ENCODE results near the gene ASPDH. TPM values are rescaled to one million over a fixed set of nuclear protein-coding genes. Genes with fewer than 3 reads are reported as not detected.

Gene ASPDH
- total RNA-seq, 1 experiment from 2014 or later = not detected

- Histone ChIP-seq H3K79me2 (ENCODE audit: insufficient read depth, low read length) (no peaks in the 10 kb centered on the region), H3K23ac (ENCODE audit: insufficient read length, low read depth, low read length) (no peak overlapping the region), H4K8ac (replicated peaks; ENCODE audit: insufficient read length, low read depth, low read length) (no peak overlapping the region), H3K23me2 (ENCODE audit: insufficient read length, low read depth, low read length, poor library complexity, severe bottlenecking) (peaks cover 5% of the 10 kb centered on the region), H3K18ac (ENCODE audit: insufficient read length, low read depth, low read length) (no peak overlapping the region), H3K14ac (ENCODE audit: insufficient read depth, low read length) (no peak overlapping the region; the same call in 1 of the 2 replicates), H3K56ac (ENCODE audit: insufficient read length, low read depth, low read length) (no peak overlapping the region), H3K4me1 (ENCODE audit: insufficient read depth, low read length) (peaks cover 4% of the 10 kb centered on the region; the same call in 1 of the 2 replicates), H2BK12ac (ENCODE audit: insufficient read length, low read depth, low read length) (no peak overlapping the region), H4K5ac (ENCODE audit: insufficient read length, low read depth, low read length) (no peak overlapping the region), H2BK15ac (ENCODE audit: low read depth, low read length) (no peak overlapping the region), H3K27me3 (ENCODE audit: insufficient read depth, low read length) (peaks cover 26% of the 10 kb centered on the region; the same call in 1 of the 2 replicates), H3K27ac (ENCODE audit: insufficient read length, low read depth, low read length) (no peak overlapping the region), H3K4me2 (ENCODE audit: insufficient read depth, insufficient read length, low read length) (no peak overlapping the region), H2BK20ac (ENCODE audit: low read depth, low read length, poor library complexity, severe bottlenecking) (no peak overlapping the region), H2AFZ (ENCODE audit: low read length) (no peak overlapping the region), H3K4ac (ENCODE audit: low read depth, low read length) (no peak overlapping the region), H2AK5ac (ENCODE audit: insufficient read length, low read length) (no peak overlapping the region), H3K79me1 (ENCODE audit: insufficient read depth, low read depth, low read length, poor library complexity, severe bottlenecking) (no peaks in the 10 kb centered on the region), H4K91ac (ENCODE audit: insufficient read length, low read depth, low read length) (no peak overlapping the region), H3T11ph (ENCODE audit: low read length) (no peak overlapping the region), H2BK5ac (ENCODE audit: insufficient read length, low read length) (no peak overlapping the region), H3K9me3 (ENCODE audit: control insufficient read depth, low read depth, low read length) (no peaks in the 10 kb centered on the region), H2BK120ac (ENCODE audit: low read depth, low read length, poor library complexity, severe bottlenecking) (no peak overlapping the region), H4K20me1 (ENCODE audit: control insufficient read depth, insufficient read depth, insufficient read length) (no peaks in the 10 kb centered on the region), H3K9ac (ENCODE audit: extremely low read depth, insufficient read length, low read length) (no peak overlapping the region)
- no peak for TF ChIP-seq CTCF (conservative IDR thresholded peaks at IDR 0.05)
- no CpG with 5 or more reads among the region's 7 CpGs for WGBS (ENCODE audit: extremely low coverage, insufficient read length, low lambda C conversion rate)
- Mint-ChIP-seq H3K9me3 (peaks cover 6 to 13% of the 10 kb centered on the region in 2 experiments; a peak in 4 of 5 replicates), H3K27ac (no peak overlapping the region), H3K36me3 (ENCODE audit: insufficient read depth in 1 of 3, low read depth in 3 of 3) (peaks cover 0 to 6% (median 3%) of the 10 kb centered on the region in 3 experiments; a peak in 4 of 7 replicates), H3K27me3 (ENCODE audit: low read depth) (peaks cover 69% of the 10 kb centered on the region), H3K4me1 (peaks cover 20 to 29% of the 10 kb centered on the region in 2 experiments), H3K4me3 (no peak overlapping the region; a peak in 1 of 5 replicates)
- peak; percentile 13 for DNase-seq
Measured at GRCh38 chr19:50494186-50495019, 19.3 kb downstream of the ASPDH start.
